ENCODE results near the gene STEAP1B.

- TF ChIP-seq EZH2 (IDR thresholded peaks at IDR 0.05; ENCODE audit: insufficient read depth, poor library complexity, severe bottlenecking) (no peak), EZH2phosphoT487 (IDR thresholded peaks at IDR 0.05; ENCODE audit: insufficient read depth, low read depth) (no peak)
Observed at GRCh38 chr7:22542669-22543068, 42.7 kb upstream of the STEAP1B start.

All from GM23248 (cell line).